SK-N-SH (cell line): ENCODE measurements around the gene FLYWCH2. TPM values are rescaled to one million over a fixed set of nuclear protein-coding genes. Genes with fewer than 3 reads are reported as not detected.

Experiments
- CTCF ChIA-PET: fragments of 300-600, 350-600 bp; formaldehyde crosslinking; extraction: SDS; loops from one replicate; lab custom pipeline; 2021; lab: Yijun Ruan, JAX
- POLR2A ChIA-PET: fragments of 350-600 bp; sonication (Branson Sonifier 250); formaldehyde crosslinking; extraction: SDS; loops from one replicate; lab custom pipeline; 2020; ENCODE audit warnings: antibody characterized with exemption, inconsistent platforms; lab: Yijun Ruan, JAX
- DNase-seq: peaks from one replicate; pipeline ENCODE4 v3.0.0; 2012
- H2AFZ ChIP-seq: fragments of 200-600 bp; sonication (generic); 2 replicates; pipeline ENCODE4 v1.8.1; 2016; ENCODE audit warnings: antibody characterized with exemption, mild to moderate bottlenecking, low read depth
- H3F3A ChIP-seq: fragments of 200-600 bp; sonication (generic); replicated peaks from 2 replicates; pipeline ENCODE3; 2016; ENCODE audit warnings: antibody characterized with exemption, mild to moderate bottlenecking; ENCODE audit not compliant: insufficient read depth
- H3K27ac ChIP-seq, 2 experiments: fragments of 200-500 bp in 1 of 2; fragments of 200-600 bp in 1 of 2; sonication (Bioruptor generic) in 1 of 2; sonication (generic), shearing (Covaris generic) in 1 of 2; 2 replicates each; pipeline versions ENCODE4 v1.5.1 to v1.6.1; 2014 to 2016; ENCODE audit warnings: low read depth in 2 of 2, inconsistent platforms in 1 of 2, low read length in 1 of 2, mild to moderate bottlenecking in 1 of 2, mixed read lengths in 1 of 2
- H3K27me3 ChIP-seq: fragments of 200-600 bp; sonication (generic), shearing (Covaris generic); 2 replicates; pipeline ENCODE4 v1.6.1; 2016; ENCODE audit warnings: mixed run types; ENCODE audit not compliant: insufficient read depth
- H3K36me3 ChIP-seq, 2 experiments: fragments of 200-500 bp in 1 of 2; fragments of 200-600 bp in 1 of 2; sonication (Bioruptor generic) in 1 of 2; sonication (generic) in 1 of 2; replicated peaks in 1 of 2; 2 replicates each; pipeline versions ENCODE3 to v1.5.1; 2014 to 2016; ENCODE audit warnings: low read length in 1 of 2, mild to moderate bottlenecking in 1 of 2; ENCODE audit not compliant: insufficient read depth in 2 of 2, control insufficient read depth in 1 of 2
- H3K4me1 ChIP-seq, 2 experiments: fragments of 200-500 bp in 1 of 2; fragments of 200-600 bp in 1 of 2; sonication (Bioruptor generic) in 1 of 2; sonication (generic), shearing (Covaris generic) in 1 of 2; 2 replicates each; pipeline versions ENCODE4 v1.5.1 to v1.6.1; 2014 to 2016; ENCODE audit warnings: low read depth in 1 of 2, low read length in 1 of 2, mixed run types in 1 of 2; ENCODE audit not compliant: insufficient read depth in 2 of 2, control insufficient read depth in 1 of 2
- H3K4me2 ChIP-seq: fragments of 200-600 bp; sonication (generic), shearing (Covaris generic); 2 replicates; pipeline ENCODE4 v1.6.1; 2017; ENCODE audit warnings: mixed run types
- H3K4me3 ChIP-seq, 2 experiments: fragments of 200-500 bp in 1 of 2; fragments of 200-600 bp in 1 of 2; sonication (Bioruptor generic) in 1 of 2; sonication (generic), shearing (Covaris generic) in 1 of 2; 2 replicates each; pipeline versions ENCODE4 v1.5.1 to v1.8.1; 2014 to 2016; ENCODE audit warnings: low read depth in 2 of 2, inconsistent platforms in 1 of 2, low read length in 1 of 2, mild to moderate bottlenecking in 1 of 2, mixed read lengths in 1 of 2, moderate library complexity in 1 of 2
- H3K79me2 ChIP-seq: fragments of 200-600 bp; sonication (generic); 2 replicates; pipeline ENCODE4 v1.8.1; 2017; ENCODE audit warnings: mild to moderate bottlenecking; ENCODE audit not compliant: insufficient read depth
- H3K9ac ChIP-seq: fragments of 200-600 bp; sonication (generic); 2 replicates; pipeline ENCODE4 v1.6.1; 2017; ENCODE audit warnings: mixed run types
- H3K9me2 ChIP-seq: fragments of 200-600 bp; sonication (generic); 2 replicates; pipeline ENCODE4 v1.6.1; 2017; ENCODE audit warnings: mixed run types
- H3K9me3 ChIP-seq: fragments of 200-600 bp; sonication (generic); 2 replicates; pipeline ENCODE4 v1.6.1; 2017; ENCODE audit warnings: mixed run types, mild to moderate bottlenecking, moderate library complexity
- H4K20me1 ChIP-seq: fragments of 200-600 bp; sonication (generic); 2 replicates; pipeline ENCODE4 v1.6.1; 2017; ENCODE audit warnings: mild to moderate bottlenecking, mixed run types; ENCODE audit not compliant: insufficient read depth
- EP300 ChIP-seq, 2 experiments: IDR thresholded peaks; 2 replicates each; pipeline versions ENCODE4 v1.4.0 to v1.6.1; 2012; ENCODE audit warnings: borderline replicate concordance in 1 of 2, low read depth in 1 of 2, low read length in 1 of 2
- EZH2phosphoT487 ChIP-seq: fragments of 200-600 bp; sonication (generic); IDR thresholded peaks from 2 replicates; pipeline ENCODE4 v1.6.1; 2017; ENCODE audit warnings: low read depth, mixed run types, mild to moderate bottlenecking, antibody characterized with exemption, moderate library complexity, borderline replicate concordance
- FOSL2 ChIP-seq: IDR thresholded peaks from 2 replicates; pipeline ENCODE4 v1.4.0; 2012; ENCODE audit warnings: low read depth, mild to moderate bottlenecking, moderate library complexity, borderline replicate concordance
- FOXJ3 ChIP-seq: sonication (generic); formaldehyde crosslinking; IDR thresholded peaks from 2 replicates; pipeline ENCODE4 v1.5.1; 2020; ENCODE audit warnings: mild to moderate bottlenecking, missing genetic modification reagents
- FOXM1 ChIP-seq: IDR thresholded peaks from 2 replicates; pipeline ENCODE4 v1.4.0; 2012; ENCODE audit warnings: low read depth, mild to moderate bottlenecking
- GATA2 ChIP-seq: sonication (generic); formaldehyde crosslinking; IDR thresholded peaks from 2 replicates; pipeline ENCODE4 v1.5.0; 2020; ENCODE audit warnings: mild to moderate bottlenecking, missing genetic modification reagents
- IRF3 ChIP-seq: fragments of 150-350 bp; IDR thresholded peaks from 2 replicates; pipeline ENCODE4 v1.6.1; 2016; ENCODE audit warnings: mild to moderate bottlenecking, low read depth, low read length
- MXI1 ChIP-seq: IDR thresholded peaks from 2 replicates; pipeline ENCODE4 v1.6.1; 2012; ENCODE audit warnings: mild to moderate bottlenecking, low read depth, low read length, improper control_type of control experiment
- NFIC ChIP-seq: IDR thresholded peaks from 2 replicates; pipeline ENCODE4 v1.4.0; 2012; ENCODE audit warnings: borderline replicate concordance
- NRF1 ChIP-seq: IDR thresholded peaks from 2 replicates; pipeline ENCODE4 v1.6.1; 2012; ENCODE audit warnings: low read depth, mild to moderate bottlenecking, low read length
- POLR2AphosphoS5 ChIP-seq: IDR thresholded peaks from 2 replicates; pipeline ENCODE4 v1.6.1; 2012; ENCODE audit warnings: low read depth, low read length
- RAD21 ChIP-seq: IDR thresholded peaks from 2 replicates; pipeline ENCODE4 v1.6.1; 2012; ENCODE audit warnings: mild to moderate bottlenecking, low read length
- SIN3A ChIP-seq: IDR thresholded peaks from 2 replicates; pipeline ENCODE4 v1.6.1; 2012; ENCODE audit warnings: low read depth, mild to moderate bottlenecking, low read length, moderate library complexity, borderline replicate concordance
- TCF12 ChIP-seq: IDR thresholded peaks from 2 replicates; pipeline ENCODE4 v1.4.0; 2012
- YY1 ChIP-seq: IDR thresholded peaks from 2 replicates; pipeline ENCODE4 v1.4.0; 2012; ENCODE audit warnings: low read depth, mild to moderate bottlenecking
- ZBTB33 ChIP-seq: IDR thresholded peaks from 2 replicates; pipeline ENCODE4 v1.4.0; 2012; ENCODE audit warnings: low read depth, borderline replicate concordance
- WGBS: methylation state at CpG from one replicate; pipeline ENCODE4 v1.1.6; 2017; ENCODE audit warnings: low lambda C conversion rate; 5-methylcytosine and 5-hydroxymethylcytosine counted together
- polyA plus RNA-seq, 3 experiments: library from polyadenylated mRNA; depleted of rRNA; stranded (reverse); fragments of >200 nt; gene quantifications; 2 replicates each; pipeline ENCODE4 v1.2.3, GENCODE V29; 2012

FLYWCH2 gene
- polyA plus RNA-seq, 1 of the 3 experiments (the other 2 are of a cell fraction), result 64.8 TPM

GRCh38 chr16:2923481-2923880, 40.5 kb downstream of the FLYWCH2 start:
- no peak overlapping the region for H2AFZ ChIP-seq
- no peak for DNase-seq
- H3K9ac ChIP-seq, result no peak overlapping the region
- no peaks in the 10 kb centered on the region for H3K27me3 ChIP-seq
- H3K79me2 ChIP-seq, result peaks cover 17% of the 10 kb centered on the region; the same call in 1 of the 2 replicates
- H3K36me3 ChIP-seq, result peaks cover 5 to 19% of the 10 kb centered on the region in 2 experiments
- H3K9me2 ChIP-seq, result no peaks in the 10 kb centered on the region
- H3K27ac ChIP-seq, result no peak overlapping the region
- peaks cover 0 to 5% of the 10 kb centered on the region in 2 experiments; a peak in 1 of 4 replicates for H3K4me1 ChIP-seq
- CTCF ChIA-PET, result interaction anchor here (1.4 to 3.6 kb wide), 3 partner anchors 20 to 85 kb away, joined by 5 to 15 read pairs (median 9); no protein-coding TSS in a partner anchor
- TF ChIP-seq EZH2phosphoT487 (no peak), FOXJ3 (CRISPR knock-in tag) (no peak), SIN3A (no peak), POLR2AphosphoS5 (no peak), TCF12 (no peak), MXI1 (no peak), GATA2 (CRISPR knock-in tag) (no peak), NRF1 (no peak), RAD21 (no peak), IRF3 (no peak), FOSL2 (no peak), YY1 (no peak), FOXM1 (no peak), ZBTB33 (no peak), EP300 (IDR thresholded peaks at IDR 0.05; ENCODE audit: borderline replicate concordance in 1 of 2, low read depth in 1 of 2, low read length in 1 of 2) (no peak), NFIC (no peak)
- no peak overlapping the region for H3K4me3 ChIP-seq
- POLR2A ChIA-PET, result no interaction called here
- H3K4me2 ChIP-seq, result no peak overlapping the region
- 98% methylated on average over 14 of the region's 14 CpGs for WGBS
- no peaks in the 10 kb centered on the region for H4K20me1 ChIP-seq
- H3F3A ChIP-seq, result peaks cover 15% of the 10 kb centered on the region
- H3K9me3 ChIP-seq, result no peaks in the 10 kb centered on the region
